Mesendoderm (in vitro differentiated cells): ENCODE measurements around the gene CSNK1G1. TPM values are rescaled to one million over a fixed set of nuclear protein-coding genes. Genes with fewer than 3 reads are reported as not detected.
"Not testable (repeated sequence)": the region's sequence is repeated elsewhere in the genome, so short reads cannot be mapped to it uniquely, and the experiment has no call there.

Experiments
- DNase-seq: peaks from one replicate; pipeline ENCODE4 v3.0.0; 2013
- H2AK5ac ChIP-seq: 2 replicates; pipeline ENCODE4 v1.6.1; 2013; ENCODE audit warnings: low read length, inconsistent platforms
- H2BK120ac ChIP-seq: 2 replicates; pipeline ENCODE4 v1.6.1; 2013; ENCODE audit warnings: low read depth, mild to moderate bottlenecking, low read length, moderate library complexity, mixed read lengths
- H2BK15ac ChIP-seq: replicated peaks from 2 replicates; pipeline ENCODE4 v1.6.1; 2013; ENCODE audit warnings: low read depth, mild to moderate bottlenecking, moderate library complexity
- H2BK5ac ChIP-seq: 2 replicates; pipeline ENCODE4 v1.6.1; 2013; ENCODE audit warnings: low read length, inconsistent platforms
- H3K18ac ChIP-seq: 2 replicates; pipeline ENCODE4 v1.6.1; 2013; ENCODE audit warnings: mild to moderate bottlenecking, low read length, mixed read lengths
- H3K23ac ChIP-seq: one replicate; pipeline ENCODE4 v1.6.1; 2013; ENCODE audit warnings: low read length
- H3K27ac ChIP-seq: 2 replicates; pipeline ENCODE4 v1.5.1; 2013; ENCODE audit warnings: low read depth, mild to moderate bottlenecking, inconsistent platforms, low read length, moderate library complexity
- H3K27me3 ChIP-seq: 2 replicates; pipeline ENCODE4 v1.6.1; 2013; ENCODE audit warnings: low read length, control low read depth, mild to moderate bottlenecking, inconsistent platforms; ENCODE audit not compliant: insufficient read depth, poor library complexity
- H3K36me3 ChIP-seq: 2 replicates; pipeline ENCODE4 v1.6.1; 2013; ENCODE audit warnings: low read length, inconsistent platforms; ENCODE audit not compliant: control insufficient read depth, insufficient read depth
- H3K4ac ChIP-seq: one replicate; pipeline ENCODE4 v1.6.1; 2013; ENCODE audit warnings: low read depth, mild to moderate bottlenecking, low read length, moderate library complexity
- H3K4me1 ChIP-seq: 2 replicates; pipeline ENCODE4 v1.6.1; 2013; ENCODE audit warnings: low read depth, low read length, inconsistent platforms; ENCODE audit not compliant: control insufficient read depth
- H3K4me2 ChIP-seq: 2 replicates; pipeline ENCODE4 v1.6.1; 2013; ENCODE audit warnings: low read length
- H3K4me3 ChIP-seq: 2 replicates; pipeline ENCODE4 v1.5.1; 2013; ENCODE audit warnings: mild to moderate bottlenecking, low read length
- H3K56ac ChIP-seq: one replicate; pipeline ENCODE4 v1.6.1; 2013; ENCODE audit warnings: low read length
- H3K79me1 ChIP-seq: 2 replicates; pipeline ENCODE4 v1.6.1; 2013; ENCODE audit warnings: low read length, inconsistent platforms
- H3K79me2 ChIP-seq: 2 replicates; pipeline ENCODE4 v1.6.1; 2013; ENCODE audit warnings: mild to moderate bottlenecking, low read length; ENCODE audit not compliant: control insufficient read depth, insufficient read depth
- H3K9ac ChIP-seq: 2 replicates; pipeline ENCODE4 v1.6.1; 2013; ENCODE audit warnings: low read length, inconsistent platforms
- H4K5ac ChIP-seq: one replicate; pipeline ENCODE4 v1.6.1; 2013; ENCODE audit warnings: low read length
- H4K8ac ChIP-seq: one replicate; pipeline ENCODE4 v1.6.1; 2013; ENCODE audit warnings: low read depth, mild to moderate bottlenecking, control low read depth, low read length, moderate library complexity
- WGBS: extraction: QIAGEN DNeasy Blood & Tissue Kit; methylation state at CpG from one replicate; pipeline ENCODE4 v1.1.7; 2013; ENCODE audit warnings: low lambda C conversion rate, missing lambda C conversion rate; ENCODE audit not compliant: insufficient coverage; ENCODE audit errors: extremely low coverage; 5-methylcytosine and 5-hydroxymethylcytosine counted together
- polyA plus RNA-seq, 2 experiments: library from polyadenylated mRNA; stranded (reverse); fragments of 200-250 nt; gene quantifications; one replicate each; pipeline ENCODE4 v1.2.3, GENCODE V29; 2013

CSNK1G1 gene
- 5.7 TPM for polyA plus RNA-seq (2013, experiment 1 of 2)
- polyA plus RNA-seq (2013, experiment 2 of 2), result 6.1 TPM

GRCh38 chr15:64355944-64356709, at the start of gene CSNK1G1:
CSNK1G1 (minus strand) TSS chr15:64356173; CDS start chr15:64300499, 55,674 bp downstream.
- H3K23ac ChIP-seq, result no peak within 1 kb of the TSS
- H4K8ac ChIP-seq, result peak within 1 kb of the TSS; percentile 7
- peak within 1 kb of the TSS; percentile 91 for H3K9ac ChIP-seq
- no peak within 1 kb of the TSS for H2AK5ac ChIP-seq
- peak within 1 kb of the TSS; percentile 17 for H2BK120ac ChIP-seq
- H3K27ac ChIP-seq, result peak within 1 kb of the TSS; percentile 51
- no peak within 1 kb of the TSS for H4K5ac ChIP-seq
- H3K79me1 ChIP-seq, result peaks cover 4% of the 10 kb centered on the region
- H3K36me3 ChIP-seq, result no peaks in the 10 kb centered on the region
- no CpG with 5 or more reads among the region's 42 CpGs for WGBS
- no peaks in the 10 kb centered on the region for H3K4me1 ChIP-seq
- peak within 1 kb of the TSS; percentile 89 for H3K4ac ChIP-seq
- H2BK5ac ChIP-seq, result no peak within 1 kb of the TSS
- peak; percentile 99 for DNase-seq
- peak within 1 kb of the TSS; percentile 94 for H3K4me3 ChIP-seq
- H3K27me3 ChIP-seq, result no peaks in the 10 kb centered on the region
- peak within 1 kb of the TSS; percentile 93 for H3K56ac ChIP-seq
- peak within 1 kb of the TSS; percentile 82 for H3K18ac ChIP-seq
- H2BK15ac ChIP-seq, result no peak within 1 kb of the TSS
- peak within 1 kb of the TSS; percentile 81 for H3K4me2 ChIP-seq
- H3K79me2 ChIP-seq, result peaks cover 10% of the 10 kb centered on the region

- H4K5ac ChIP-seq, result no peak overlapping the region
- no peak overlapping the region for H3K18ac ChIP-seq
- no peak overlapping the region for H3K27ac ChIP-seq
- no peak overlapping the region for H3K4me2 ChIP-seq
- no peak overlapping the region for H2BK120ac ChIP-seq
- no peak overlapping the region for H2BK15ac ChIP-seq
- no peak overlapping the region for H2BK5ac ChIP-seq
- H3K79me2 ChIP-seq, result no peaks in the 10 kb centered on the region
- DNase-seq, result no peak
- no peak overlapping the region for H2AK5ac ChIP-seq
- no peak overlapping the region for H3K9ac ChIP-seq
- H3K36me3 ChIP-seq, result peaks cover 4% of the 10 kb centered on the region
- H4K8ac ChIP-seq, result no peak overlapping the region
- WGBS, result no CpG with 5 or more reads among the region's 2 CpGs
- no peak overlapping the region for H3K4ac ChIP-seq
- H3K27me3 ChIP-seq, result no peaks in the 10 kb centered on the region
- H3K4me1 ChIP-seq, result no peaks in the 10 kb centered on the region
- no peak overlapping the region for H3K4me3 ChIP-seq
- H3K23ac ChIP-seq, result no peak overlapping the region
- no peak overlapping the region for H3K56ac ChIP-seq
- H3K79me1 ChIP-seq, result no peaks in the 10 kb centered on the region
Measured at GRCh38 chr15:64400583-64400982, 44.6 kb upstream of the CSNK1G1 start.

GRCh38 chr15:64398575-64398974, 42.6 kb upstream of the CSNK1G1 start:
- H3K4me2 ChIP-seq, result no peak overlapping the region
- DNase-seq, result no peak
- no peak overlapping the region for H3K9ac ChIP-seq
- no peak overlapping the region for H4K5ac ChIP-seq
- H2BK15ac ChIP-seq, result no peak overlapping the region
- no peak overlapping the region for H2BK5ac ChIP-seq
- H3K18ac ChIP-seq, result no peak overlapping the region
- no peak overlapping the region for H3K4ac ChIP-seq
- H3K79me2 ChIP-seq, result no peaks in the 10 kb centered on the region
- H3K4me3 ChIP-seq, result no peak overlapping the region
- H4K8ac ChIP-seq, result no peak overlapping the region
- H3K79me1 ChIP-seq, result no peaks in the 10 kb centered on the region
- no peak overlapping the region for H2BK120ac ChIP-seq
- no peak overlapping the region for H3K27ac ChIP-seq
- H3K36me3 ChIP-seq, result peaks cover 4% of the 10 kb centered on the region
- H3K56ac ChIP-seq, result no peak overlapping the region
- H3K4me1 ChIP-seq, result no peaks in the 10 kb centered on the region
- H2AK5ac ChIP-seq, result no peak overlapping the region
- no peak overlapping the region for H3K23ac ChIP-seq
- no CpG with 5 or more reads among the region's 2 CpGs for WGBS
- H3K27me3 ChIP-seq, result no peaks in the 10 kb centered on the region

- H3K18ac ChIP-seq, result no peak overlapping the region
- H3K4ac ChIP-seq, result no peak overlapping the region
- peaks cover 4% of the 10 kb centered on the region for H3K36me3 ChIP-seq
- H2BK15ac ChIP-seq, result no peak overlapping the region
- no peak overlapping the region for H3K56ac ChIP-seq
- no peak overlapping the region for H3K4me2 ChIP-seq
- H2AK5ac ChIP-seq, result no peak overlapping the region
- H3K27ac ChIP-seq, result no peak overlapping the region
- no peaks in the 10 kb centered on the region for H3K79me1 ChIP-seq
- H2BK120ac ChIP-seq, result no peak overlapping the region
- no peaks in the 10 kb centered on the region for H3K27me3 ChIP-seq
- no peak overlapping the region for H3K23ac ChIP-seq
- H4K5ac ChIP-seq, result no peak overlapping the region
- no peak overlapping the region for H3K9ac ChIP-seq
- DNase-seq, result no peak
- no CpG with 5 or more reads among the region's 5 CpGs for WGBS
- H3K79me2 ChIP-seq, result no peaks in the 10 kb centered on the region
- H3K4me1 ChIP-seq, result no peaks in the 10 kb centered on the region
- H4K8ac ChIP-seq, result no peak overlapping the region
- H3K4me3 ChIP-seq, result no peak overlapping the region
- H2BK5ac ChIP-seq, result no peak overlapping the region
Measured at GRCh38 chr15:64396789-64397188, 40.8 kb upstream of the CSNK1G1 start.

- H3K9ac ChIP-seq, H3K4me3 ChIP-seq, H3K18ac ChIP-seq, H2BK15ac ChIP-seq, H3K4ac ChIP-seq, H3K23ac ChIP-seq, H3K27ac ChIP-seq, H3K4me2 ChIP-seq, H3K79me2 ChIP-seq, H2BK120ac ChIP-seq, H3K4me1 ChIP-seq, H3K36me3 ChIP-seq, DNase-seq, H3K56ac ChIP-seq, H4K5ac ChIP-seq, H4K8ac ChIP-seq, H2AK5ac ChIP-seq, H3K27me3 ChIP-seq, H3K79me1 ChIP-seq, H2BK5ac ChIP-seq: not testable (repeated sequence)
- WGBS, result no CpG with 5 or more reads among the region's 3 CpGs
Measured at GRCh38 chr15:64392471-64392870, 36.5 kb upstream of the CSNK1G1 start.

GRCh38 chr15:64389036-64389435, 33.1 kb upstream of the CSNK1G1 start:
- no peak for DNase-seq
- H2BK120ac ChIP-seq, result no peak overlapping the region
- no peak overlapping the region for H4K5ac ChIP-seq
- H3K36me3 ChIP-seq, result no peaks in the 10 kb centered on the region
- WGBS, result no CpG with 5 or more reads among the region's 5 CpGs
- no peak overlapping the region for H3K9ac ChIP-seq
- no peak overlapping the region for H2BK15ac ChIP-seq
- no peak overlapping the region for H3K18ac ChIP-seq
- H3K4me3 ChIP-seq, result no peak overlapping the region
- H3K79me2 ChIP-seq, result no peaks in the 10 kb centered on the region
- H3K23ac ChIP-seq, result no peak overlapping the region
- H3K27ac ChIP-seq, result no peak overlapping the region
- no peak overlapping the region for H3K4ac ChIP-seq
- no peak overlapping the region for H3K4me2 ChIP-seq
- H2BK5ac ChIP-seq, result no peak overlapping the region
- H4K8ac ChIP-seq, result no peak overlapping the region
- no peaks in the 10 kb centered on the region for H3K79me1 ChIP-seq
- no peak overlapping the region for H3K56ac ChIP-seq
- H3K27me3 ChIP-seq, result no peaks in the 10 kb centered on the region
- no peaks in the 10 kb centered on the region for H3K4me1 ChIP-seq
- no peak overlapping the region for H2AK5ac ChIP-seq
